ENCODE data around the gene IL17REL. TPM values are rescaled to one million over a fixed set of nuclear protein-coding genes. Genes with fewer than 3 reads are reported as not detected.

Gene IL17REL
- total RNA-seq, 4 donors from 2014 or later, result 0.12 to 0.26 TPM; not detected in 2

DNA sequence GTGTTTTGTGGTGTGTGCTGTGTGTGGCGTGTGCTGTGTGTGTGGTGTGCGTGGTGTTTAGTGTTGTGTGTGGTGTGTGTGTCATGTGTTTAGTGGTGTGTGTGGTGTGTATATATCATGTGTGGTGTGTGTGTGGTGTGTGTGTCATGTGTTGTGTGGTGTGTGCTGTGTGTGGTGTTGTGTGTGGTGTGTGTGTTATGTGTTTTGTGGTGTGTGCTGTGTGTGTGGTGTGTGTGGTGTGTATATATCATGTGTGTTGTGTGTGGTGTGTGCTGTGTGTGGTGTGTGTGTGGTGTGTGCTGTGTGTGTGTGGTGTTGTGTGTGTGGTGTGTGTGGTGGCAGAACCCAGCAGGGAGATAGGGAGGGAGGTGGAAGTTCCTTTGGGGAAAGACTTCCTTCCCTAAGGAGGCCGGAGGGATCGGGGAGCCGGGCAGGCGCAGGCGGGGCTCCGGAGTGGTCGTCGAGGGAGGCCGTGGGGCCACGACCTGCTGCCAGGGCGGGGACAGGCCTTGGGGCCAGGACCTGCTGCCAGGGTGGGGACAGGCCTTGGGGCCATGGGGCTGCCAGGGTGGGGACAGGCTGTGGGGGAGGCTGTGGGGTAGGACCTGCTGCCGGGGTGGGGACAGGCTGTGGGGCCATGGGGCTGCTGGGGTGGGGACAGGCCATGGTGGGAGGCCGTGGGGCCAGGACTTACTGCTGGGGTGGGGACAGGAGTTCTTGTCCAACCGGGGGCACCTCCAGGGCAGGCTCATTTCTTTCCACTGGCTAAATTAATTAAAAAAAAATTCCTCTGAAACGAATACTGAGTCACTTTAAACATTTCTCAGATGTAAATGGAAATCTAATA, 36.8 kb downstream of the IL17REL start:
- intact Hi-C loops (cut with DNase I; ENCODE audit: low total_unique reads), result no loop called here
- peak; percentile 16 to 23 for DNase-seq
- no peaks in the 10 kb centered on the region for H3K36me3 ChIP-seq
- H3K4me3 ChIP-seq, result no peak overlapping the region
- H3K27me3 ChIP-seq, result no peaks in the 10 kb centered on the region
- H3K4me1 ChIP-seq, result peaks cover 0 to 18% of the 10 kb centered on the region in 2 donors
- H3K27ac ChIP-seq, result peak overlapping the region; percentile 58 to 76
- TF ChIP-seq POLR2A (IDR thresholded peaks at IDR 0.05), result no peak
- TF ChIP-seq, protein P1, sequence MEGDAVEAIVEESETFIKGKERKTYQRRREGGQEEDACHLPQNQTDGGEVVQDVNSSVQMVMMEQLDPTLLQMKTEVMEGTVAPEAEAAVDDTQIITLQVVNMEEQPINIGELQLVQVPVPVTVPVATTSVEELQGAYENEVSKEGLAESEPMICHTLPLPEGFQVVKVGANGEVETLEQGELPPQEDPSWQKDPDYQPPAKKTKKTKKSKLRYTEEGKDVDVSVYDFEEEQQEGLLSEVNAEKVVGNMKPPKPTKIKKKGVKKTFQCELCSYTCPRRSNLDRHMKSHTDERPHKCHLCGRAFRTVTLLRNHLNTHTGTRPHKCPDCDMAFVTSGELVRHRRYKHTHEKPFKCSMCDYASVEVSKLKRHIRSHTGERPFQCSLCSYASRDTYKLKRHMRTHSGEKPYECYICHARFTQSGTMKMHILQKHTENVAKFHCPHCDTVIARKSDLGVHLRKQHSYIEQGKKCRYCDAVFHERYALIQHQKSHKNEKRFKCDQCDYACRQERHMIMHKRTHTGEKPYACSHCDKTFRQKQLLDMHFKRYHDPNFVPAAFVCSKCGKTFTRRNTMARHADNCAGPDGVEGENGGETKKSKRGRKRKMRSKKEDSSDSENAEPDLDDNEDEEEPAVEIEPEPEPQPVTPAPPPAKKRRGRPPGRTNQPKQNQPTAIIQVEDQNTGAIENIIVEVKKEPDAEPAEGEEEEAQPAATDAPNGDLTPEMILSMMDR (IDR thresholded peaks at IDR 0.05), result no peak
- no peaks in the 10 kb centered on the region for H3K9me3 ChIP-seq

DNA sequence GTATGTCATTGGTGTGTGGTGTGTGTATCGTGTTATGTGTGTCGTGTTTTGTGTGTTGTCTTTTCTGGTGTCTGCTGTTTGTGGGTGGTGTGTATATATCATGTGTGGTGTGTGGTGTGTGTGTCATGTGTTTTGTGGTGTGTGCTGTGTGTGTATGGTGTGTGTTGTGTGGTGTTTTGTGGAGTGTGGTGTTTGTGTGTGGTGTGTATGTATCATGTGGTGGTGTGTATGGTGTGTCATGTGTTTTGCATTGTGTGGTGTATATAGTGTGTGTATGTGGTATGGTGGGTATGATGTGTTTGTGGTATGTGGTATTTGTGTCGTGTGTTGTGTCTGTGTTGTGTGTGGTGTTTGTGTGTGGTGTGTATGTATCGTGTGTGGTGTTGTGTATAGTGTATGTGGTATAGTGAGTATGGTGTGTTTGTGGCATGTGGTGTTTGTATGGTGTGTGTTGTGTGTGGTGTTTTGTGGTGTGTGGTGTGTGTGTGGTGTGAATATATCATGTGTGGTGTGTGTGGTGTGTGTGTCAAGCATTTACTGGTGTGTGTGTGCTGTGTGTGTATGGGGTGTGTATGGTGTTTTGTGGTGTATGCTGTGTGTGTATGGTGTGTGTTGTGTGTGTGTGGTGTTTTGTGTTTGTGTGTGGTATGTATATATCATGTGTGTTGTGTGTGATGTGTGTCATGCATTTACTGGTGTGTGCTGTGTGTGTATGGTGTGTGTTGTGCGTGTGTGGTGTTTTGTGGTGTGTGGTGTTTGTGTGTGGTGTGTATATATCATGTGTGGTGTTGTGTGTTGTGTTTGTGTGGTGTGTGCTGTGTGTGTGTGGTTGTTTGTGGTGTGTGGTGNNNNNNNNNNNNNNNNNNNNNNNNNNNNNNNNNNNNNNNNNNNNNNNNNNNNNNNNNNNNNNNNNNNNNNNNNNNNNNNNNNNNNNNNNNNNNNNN, 39.3 kb downstream of the IL17REL start:
- DNase-seq, result no peak
- TF ChIP-seq, protein P1 (IDR thresholded peaks at IDR 0.05), result no peak
- no peak for TF ChIP-seq POLR2A (IDR thresholded peaks at IDR 0.05)
- H3K9me3 ChIP-seq, result no peaks in the 10 kb centered on the region
- no peak overlapping the region for H3K27ac ChIP-seq
- intact Hi-C loops (cut with DNase I; ENCODE audit: low total_unique reads), result loop anchor here (5.0 kb wide), 1 partner anchor 36 kb away; no protein-coding TSS in a partner anchor
- no peaks in the 10 kb centered on the region for H3K36me3 ChIP-seq
- peaks cover 5 to 24% of the 10 kb centered on the region in 2 donors for H3K4me1 ChIP-seq
- no peak overlapping the region for H3K4me3 ChIP-seq
- H3K27me3 ChIP-seq, result no peaks in the 10 kb centered on the region

DNA sequence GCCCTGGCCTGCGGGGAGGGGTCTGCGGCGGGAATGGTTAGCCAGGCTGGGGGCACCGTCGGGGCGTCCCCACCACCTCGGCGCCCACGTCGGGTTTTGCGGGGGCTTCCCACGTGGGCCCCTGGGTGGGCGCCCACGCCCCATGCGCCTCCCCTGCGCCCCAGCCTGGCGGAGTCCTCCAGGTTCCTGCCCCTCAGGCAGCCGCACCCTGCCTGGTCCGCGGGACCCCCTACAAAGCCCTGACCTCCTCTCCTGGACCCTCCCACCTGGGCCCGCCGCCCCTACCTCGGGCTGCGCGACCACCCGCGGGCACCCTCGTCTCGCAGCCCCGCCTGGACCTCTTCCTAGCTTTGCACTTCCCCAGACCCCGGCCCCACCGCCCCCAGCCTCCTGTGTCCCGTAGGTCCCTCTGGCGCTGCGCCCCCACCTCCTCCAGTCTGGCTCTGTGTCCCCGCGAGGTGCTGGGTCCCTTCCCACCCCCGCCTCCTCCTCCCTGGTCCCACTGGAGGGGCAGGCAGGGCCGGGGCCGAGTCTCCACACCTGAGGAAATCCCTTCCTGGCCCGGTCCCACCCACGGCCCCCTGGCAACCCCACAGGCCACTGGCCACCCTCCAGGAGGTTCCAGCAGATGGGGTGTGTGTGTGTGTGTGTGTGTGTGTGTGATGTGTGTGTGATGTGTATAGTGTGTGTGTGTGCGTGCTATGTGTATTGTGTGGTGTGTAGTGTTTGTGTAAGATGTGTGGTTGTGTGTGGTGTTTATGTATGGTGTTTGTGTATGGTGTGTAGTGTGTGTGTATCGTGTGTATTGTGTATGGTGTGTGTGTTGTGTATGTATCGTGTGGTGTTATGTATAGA, 40.2 kb downstream of the IL17REL start:
- Histone ChIP-seq H3K27ac (peak overlapping the region; percentile 93 to 95), H3K27me3 (no peaks in the 10 kb centered on the region), H3K4me3 (no peak overlapping the region), H3K9me3 (no peaks in the 10 kb centered on the region), H3K4me1 (peaks cover 5 to 26% of the 10 kb centered on the region in 2 donors), H3K36me3 (no peaks in the 10 kb centered on the region)
- peak; percentile 39 to 55 for DNase-seq
- intact Hi-C loops (cut with DNase I; ENCODE audit: low total_unique reads), result loop anchor here (5.0 kb wide), 1 partner anchor 35 kb away; no protein-coding TSS in a partner anchor
- no peak for TF ChIP-seq POLR2A (IDR thresholded peaks at IDR 0.05)
- TF ChIP-seq, protein P1 (IDR thresholded peaks at IDR 0.05), result no peak

DNA sequence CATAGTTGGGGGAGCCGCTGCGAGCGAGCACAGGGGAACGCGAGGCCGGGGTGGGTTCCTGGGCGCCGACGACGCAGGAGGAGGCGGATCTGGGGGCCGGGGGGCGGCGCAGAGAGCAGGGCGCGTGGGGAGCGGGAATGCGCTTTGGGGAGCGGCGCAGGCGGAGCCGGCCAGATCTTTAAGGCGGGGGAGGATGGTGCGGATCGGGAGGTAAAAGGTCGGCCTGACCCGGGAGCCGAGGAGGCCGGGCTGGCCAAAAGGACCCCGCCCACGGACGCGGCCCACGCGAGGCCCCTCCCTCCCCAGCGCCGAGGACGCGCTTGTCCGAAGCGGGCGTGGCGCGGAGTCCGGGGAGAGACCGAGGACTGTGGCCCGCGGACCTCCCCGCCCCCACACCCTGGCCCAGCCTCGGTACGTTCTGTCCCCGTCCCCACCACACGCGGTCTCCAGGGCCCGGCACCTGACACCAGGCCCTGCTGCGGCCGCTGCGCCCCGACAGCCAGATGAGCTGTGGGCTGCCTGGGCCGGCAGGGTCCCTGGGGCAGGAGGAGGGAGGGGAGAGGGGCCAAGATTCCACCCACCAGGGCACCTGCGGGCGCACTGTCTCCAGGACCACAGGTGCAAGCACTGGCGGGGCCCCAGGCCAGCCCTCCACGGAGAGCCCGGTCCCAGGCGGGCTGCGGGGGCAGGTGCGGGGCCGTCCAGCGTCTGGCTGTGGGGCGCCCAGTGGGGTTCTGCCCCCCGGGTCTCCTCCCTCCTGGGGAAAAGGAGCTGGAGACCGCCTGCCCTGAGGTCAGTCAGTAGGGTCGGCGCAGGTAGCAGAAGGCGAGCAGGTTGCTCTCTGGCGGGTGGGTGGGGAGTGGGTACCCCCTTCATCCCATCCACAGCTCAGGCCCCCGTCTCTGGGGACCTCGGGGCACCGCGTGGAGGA, 41.1 kb downstream of the IL17REL start:
- H3K9me3 ChIP-seq, result no peaks in the 10 kb centered on the region
- H3K4me3 ChIP-seq, result peak overlapping the region; percentile 46 to 50
- no peaks in the 10 kb centered on the region for H3K36me3 ChIP-seq
- H3K27ac ChIP-seq, result peak overlapping the region; percentile 93 to 95
- no peak for TF ChIP-seq POLR2A (IDR thresholded peaks at IDR 0.05)
- TF ChIP-seq, protein P1 (IDR thresholded peaks at IDR 0.05), result no peak
- intact Hi-C loops (cut with DNase I; ENCODE audit: low total_unique reads), result loop anchor here (5.0 kb wide), 1 partner anchor 34 kb away; no protein-coding TSS in a partner anchor
- H3K27me3 ChIP-seq, result no peaks in the 10 kb centered on the region
- DNase-seq, result peak; percentile 88 to 92
- H3K4me1 ChIP-seq, result peaks cover 9 to 35% of the 10 kb centered on the region in 2 donors
